ENCODE results near the gene NTN5. TPM values are rescaled to one million over a fixed set of nuclear protein-coding genes. Genes with fewer than 3 reads are reported as not detected.

The NTN5 gene
- total RNA-seq, 4 donors from 2014 or later: not detected

DNA sequence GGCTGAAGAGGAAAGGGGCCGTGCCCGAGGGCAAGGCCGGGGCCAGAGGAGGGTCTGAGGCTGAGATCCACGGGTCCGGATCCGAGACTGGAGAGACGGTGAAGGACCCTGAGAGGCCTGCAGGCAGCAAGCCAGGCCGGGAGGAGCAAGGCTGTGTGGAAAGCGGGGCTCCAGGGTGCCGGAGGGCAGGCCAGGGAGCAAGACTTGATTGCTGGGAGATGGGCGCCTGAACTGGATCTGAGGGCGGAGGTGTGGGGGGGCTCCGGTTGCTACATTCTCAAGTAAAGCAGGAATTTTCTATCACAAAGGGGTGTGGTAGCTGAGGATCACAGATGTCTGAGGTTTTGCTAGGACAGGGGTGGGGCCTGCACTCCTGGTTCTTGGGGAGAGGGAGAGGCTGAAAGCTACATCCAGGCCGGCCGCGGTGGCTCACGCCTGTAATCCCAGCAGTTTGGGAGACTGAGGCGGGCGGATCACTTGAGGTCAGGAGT is 42.9 kb upstream of the NTN5 start:
- no peaks in the 10 kb centered on the region for H3K27me3 ChIP-seq
- no peaks in the 10 kb centered on the region for H3K36me3 ChIP-seq
- DNase-seq (peak in 1 of 2 donors; percentile 32), ATAC-seq (no peak)
- H3K4me1 ChIP-seq: peaks cover 52 to 57% of the 10 kb centered on the region in 2 donors
- TF ChIP-seq POLR2A (IDR thresholded peaks at IDR 0.05): no peak
- TF ChIP-seq, protein P1, sequence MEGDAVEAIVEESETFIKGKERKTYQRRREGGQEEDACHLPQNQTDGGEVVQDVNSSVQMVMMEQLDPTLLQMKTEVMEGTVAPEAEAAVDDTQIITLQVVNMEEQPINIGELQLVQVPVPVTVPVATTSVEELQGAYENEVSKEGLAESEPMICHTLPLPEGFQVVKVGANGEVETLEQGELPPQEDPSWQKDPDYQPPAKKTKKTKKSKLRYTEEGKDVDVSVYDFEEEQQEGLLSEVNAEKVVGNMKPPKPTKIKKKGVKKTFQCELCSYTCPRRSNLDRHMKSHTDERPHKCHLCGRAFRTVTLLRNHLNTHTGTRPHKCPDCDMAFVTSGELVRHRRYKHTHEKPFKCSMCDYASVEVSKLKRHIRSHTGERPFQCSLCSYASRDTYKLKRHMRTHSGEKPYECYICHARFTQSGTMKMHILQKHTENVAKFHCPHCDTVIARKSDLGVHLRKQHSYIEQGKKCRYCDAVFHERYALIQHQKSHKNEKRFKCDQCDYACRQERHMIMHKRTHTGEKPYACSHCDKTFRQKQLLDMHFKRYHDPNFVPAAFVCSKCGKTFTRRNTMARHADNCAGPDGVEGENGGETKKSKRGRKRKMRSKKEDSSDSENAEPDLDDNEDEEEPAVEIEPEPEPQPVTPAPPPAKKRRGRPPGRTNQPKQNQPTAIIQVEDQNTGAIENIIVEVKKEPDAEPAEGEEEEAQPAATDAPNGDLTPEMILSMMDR (IDR thresholded peaks at IDR 0.05 in 4 of 5, conservative IDR thresholded peaks at IDR 0.05 in 1 of 5): no peak
- peak overlapping the region in 3 of 4 donors; percentile 44 to 65 (median 61) for H3K4me3 ChIP-seq
- H3K27ac ChIP-seq: peak overlapping the region; percentile 88 to 98 (median 94)
- in situ Hi-C loops (cut with MboI; ENCODE audit: low sequenced_read_pairs in 4 of 4) (loop anchor here in 1 of 4 donors (10.0 kb wide), 1 partner anchor 61 kb away; no protein-coding TSS in a partner anchor), intact Hi-C loops (cut with DNase I; ENCODE audit: low total_unique reads) (loop anchor here (5.0 kb wide), 2 partner anchors 68 to 157 kb away; partner anchors contain the start of genes CA11 and PPP1R15A)
- H3K9me3 ChIP-seq: no peaks in the 10 kb centered on the region

- H3K36me3 ChIP-seq: no peaks in the 10 kb centered on the region
These were observed 42.2 kb upstream of the NTN5 start for GRCh38 chr19:48714759-48715675.

DNA sequence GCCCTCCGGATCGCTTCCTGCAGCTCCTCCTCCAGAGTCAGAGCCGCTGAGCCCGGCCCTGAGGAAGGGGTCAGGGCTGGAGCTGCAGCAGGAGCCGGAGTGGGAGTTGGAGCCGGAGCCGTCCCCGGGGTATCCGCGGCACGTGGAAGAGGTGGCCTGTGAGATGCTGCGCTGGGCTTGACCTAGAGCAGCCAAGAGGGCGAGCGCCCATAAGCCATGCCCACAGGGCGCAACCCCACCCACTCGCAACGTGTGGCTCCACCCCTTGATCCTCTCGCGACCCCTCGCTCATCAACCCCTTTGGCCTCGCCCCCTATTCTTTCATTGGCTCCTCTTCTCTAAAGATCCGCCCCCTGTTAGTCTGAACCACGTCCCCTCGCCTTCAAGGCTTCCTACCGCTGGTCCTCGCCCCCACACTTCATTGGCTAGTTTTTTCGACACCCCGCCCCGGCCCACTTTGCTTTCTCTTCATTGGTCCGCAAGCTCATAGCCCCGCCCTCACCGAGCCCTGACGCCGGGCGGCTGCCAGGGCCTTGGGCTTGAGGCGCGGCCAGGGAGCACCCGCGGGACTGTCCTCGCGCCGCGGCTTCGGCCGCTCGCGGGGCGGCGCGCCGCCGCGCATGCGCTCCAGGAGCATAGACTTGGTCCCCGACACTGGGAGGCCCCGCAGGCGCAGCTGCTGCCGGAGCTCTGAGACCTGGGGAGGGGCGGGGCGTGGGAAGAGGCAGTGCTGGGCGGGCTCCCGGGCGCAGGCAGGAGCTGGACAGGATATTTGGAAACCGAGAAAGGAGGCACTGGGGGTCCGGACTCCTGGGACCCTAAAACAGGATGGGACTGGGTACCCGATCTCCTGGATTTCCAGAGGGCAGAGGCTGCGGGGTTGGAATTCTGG is 41.3 kb upstream of the NTN5 start:
- peak; percentile 98 to 99 for DNase-seq
- peaks cover 39 to 43% of the 10 kb centered on the region in 2 donors for H3K4me1 ChIP-seq
- intact Hi-C loops (cut with DNase I; ENCODE audit: low total_unique reads) (loop anchor here (5.0 kb wide), 1 partner anchor 37 kb away; no protein-coding TSS in a partner anchor), in situ Hi-C loops (cut with MboI; ENCODE audit: low sequenced_read_pairs in 4 of 4) (loop anchor here in 1 of 4 donors (10.0 kb wide), 1 partner anchor 59 kb away; no protein-coding TSS in a partner anchor)
- H3K9me3 ChIP-seq: no peaks in the 10 kb centered on the region
- peak overlapping the region; percentile 88 to 98 (median 94) for H3K27ac ChIP-seq
- TF ChIP-seq, protein P1 (IDR thresholded peaks at IDR 0.05 in 4 of 5, conservative IDR thresholded peaks at IDR 0.05 in 1 of 5): no peak
- peak; percentile 60 to 73 for TF ChIP-seq POLR2A (IDR thresholded peaks at IDR 0.05)
- no peaks in the 10 kb centered on the region for H3K36me3 ChIP-seq
- H3K4me3 ChIP-seq: peak overlapping the region; percentile 47 to 65 (median 60)
- H3K27me3 ChIP-seq: no peaks in the 10 kb centered on the region
- ATAC-seq: peak; percentile 88 to 94

More at GRCh38 chr19:48714759-48715675, 42.2 kb upstream of the NTN5 start:
- Histone ChIP-seq H3K27me3 (no peaks in the 10 kb centered on the region), H3K4me3 (peak overlapping the region; percentile 44 to 65 (median 54)), H3K4me1 (peaks cover 47 to 52% of the 10 kb centered on the region in 2 donors), H3K27ac (peak overlapping the region; percentile 88 to 98 (median 94)), H3K9me3 (no peaks in the 10 kb centered on the region)
- TF ChIP-seq POLR2A (IDR thresholded peaks at IDR 0.05): no peak
- TF ChIP-seq, protein P1 (IDR thresholded peaks at IDR 0.05 in 4 of 5, conservative IDR thresholded peaks at IDR 0.05 in 1 of 5): no peak
- intact Hi-C loops (cut with DNase I; ENCODE audit: low total_unique reads) (loop anchor here (5.0 kb wide), 3 partner anchors 38 to 157 kb away; partner anchors contain the start of genes CA11 and PPP1R15A), in situ Hi-C loops (cut with MboI; ENCODE audit: low sequenced_read_pairs in 4 of 4) (loop anchor here in 1 of 4 donors (10.0 kb wide), 1 partner anchor 60 kb away; no protein-coding TSS in a partner anchor)
- ATAC-seq (no peak), DNase-seq (no peak)
